IPS-15b (cell line): ENCODE results near the gene UAP1.
"Not testable (repeated sequence)": the region's sequence is repeated elsewhere in the genome, so short reads cannot be mapped to it uniquely, and the experiment has no call there.

Experiments
- H3K27me3 ChIP-seq: one replicate; pipeline ENCODE4 v1.6.1; 2013; ENCODE audit warnings: low read length; ENCODE audit not compliant: control insufficient read depth, insufficient read depth
- H3K36me3 ChIP-seq: one replicate; pipeline ENCODE4 v1.6.1; 2013; ENCODE audit warnings: low read length; ENCODE audit not compliant: control insufficient read depth, insufficient read depth
- H3K4me1 ChIP-seq: one replicate; pipeline ENCODE4 v1.6.1; 2013; ENCODE audit warnings: mild to moderate bottlenecking, low read length; ENCODE audit not compliant: control insufficient read depth, insufficient read depth
- H3K4me3 ChIP-seq: one replicate; pipeline ENCODE4 v1.5.1; 2013; ENCODE audit warnings: low read depth, low read length
- H3K9ac ChIP-seq: one replicate; pipeline ENCODE4 v1.6.1; 2013; ENCODE audit warnings: low read depth, mild to moderate bottlenecking, low read length
- H3K9me3 ChIP-seq: one replicate; pipeline ENCODE4 v1.6.1; 2013; ENCODE audit warnings: mild to moderate bottlenecking, low read length; ENCODE audit not compliant: control insufficient read depth, insufficient read depth

UAP1 gene

DNA sequence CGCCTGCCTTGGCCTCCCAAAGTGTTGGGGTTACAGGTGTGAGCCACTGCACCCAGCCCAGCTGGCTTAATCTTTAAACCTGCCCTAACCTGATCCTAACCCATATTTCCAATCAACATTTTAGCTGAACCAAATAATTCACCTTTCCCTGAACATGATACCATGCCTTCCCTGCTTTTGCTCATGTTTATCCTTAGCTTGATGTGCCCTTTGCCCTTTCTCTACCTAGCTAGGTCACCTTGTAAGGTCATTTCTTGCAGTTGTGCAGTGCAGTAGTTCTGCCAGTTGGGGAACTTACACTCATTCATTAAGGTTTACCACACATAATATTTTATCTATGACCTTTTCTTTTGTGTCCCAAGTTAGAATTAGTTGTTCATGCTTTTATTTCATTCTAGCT lies 5.3 kb downstream of the UAP1 start:
- no peaks in the 10 kb centered on the region for H3K4me1 ChIP-seq
- no peak overlapping the region for H3K9ac ChIP-seq
- H3K4me3 ChIP-seq: no peak overlapping the region
- no peaks in the 10 kb centered on the region for H3K9me3 ChIP-seq
- peaks cover 8% of the 10 kb centered on the region for H3K27me3 ChIP-seq
- H3K36me3 ChIP-seq: no peaks in the 10 kb centered on the region

- Histone ChIP-seq H3K27me3 (no peaks in the 10 kb centered on the region), H3K9ac (no peak overlapping the region), H3K36me3 (no peaks in the 10 kb centered on the region), H3K4me3 (no peak overlapping the region), H3K9me3 (no peaks in the 10 kb centered on the region), H3K4me1 (no peaks in the 10 kb centered on the region)
These were observed 7.3 kb downstream of the UAP1 start for GRCh38 chr1:162568802-162569201.

DNA sequence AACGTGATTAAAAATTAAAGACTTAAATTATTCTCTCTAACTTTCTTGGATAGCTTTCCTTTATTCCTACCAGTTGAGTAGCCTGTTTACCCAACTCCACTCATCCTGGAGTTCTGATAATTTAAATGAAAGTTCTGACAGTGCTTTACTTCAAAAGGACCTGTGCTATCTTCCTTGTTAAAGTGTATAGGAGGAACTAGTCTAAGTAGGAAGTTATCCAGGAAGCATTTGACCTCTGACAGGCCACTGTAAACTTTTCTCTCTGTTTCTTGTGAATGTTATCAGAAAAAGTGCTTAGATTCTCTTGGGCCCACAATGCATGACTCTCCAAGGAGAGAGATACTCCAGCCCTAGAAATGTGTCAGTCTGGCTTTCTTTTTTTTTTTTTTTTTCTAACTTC lies 9.2 kb downstream of the UAP1 start:
- no peaks in the 10 kb centered on the region for H3K4me1 ChIP-seq
- no peaks in the 10 kb centered on the region for H3K27me3 ChIP-seq
- H3K9ac ChIP-seq: no peak overlapping the region
- no peak overlapping the region for H3K4me3 ChIP-seq
- no peaks in the 10 kb centered on the region for H3K9me3 ChIP-seq
- no peaks in the 10 kb centered on the region for H3K36me3 ChIP-seq

GRCh38 chr1:162571121-162571520 lies 9.6 kb downstream of the UAP1 start:
- not testable (repeated sequence) for H3K36me3 ChIP-seq, H3K4me3 ChIP-seq, H3K9me3 ChIP-seq, H3K27me3 ChIP-seq, H3K9ac ChIP-seq, H3K4me1 ChIP-seq

DNA sequence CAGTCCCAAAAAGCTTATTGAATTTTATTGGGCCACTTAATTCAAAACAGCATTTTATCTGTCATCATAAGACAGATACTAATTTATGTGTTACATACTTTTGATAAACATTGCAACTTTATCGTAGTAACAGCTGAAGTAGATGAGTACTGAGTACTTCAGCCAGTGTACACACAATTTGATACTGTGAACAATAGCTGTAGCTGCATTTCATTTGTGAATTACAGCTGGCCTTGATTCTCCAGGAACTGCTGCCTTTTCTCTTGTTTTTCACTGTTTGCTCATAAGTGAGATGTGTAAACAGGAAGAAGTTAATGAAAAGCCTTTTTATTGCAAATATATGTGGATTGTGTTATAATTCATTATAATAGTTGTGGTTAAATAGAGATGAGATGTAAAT lies 10.2 kb downstream of the UAP1 start:
- no peaks in the 10 kb centered on the region for H3K4me1 ChIP-seq
- no peak overlapping the region for H3K9ac ChIP-seq
- no peaks in the 10 kb centered on the region for H3K9me3 ChIP-seq
- H3K4me3 ChIP-seq: no peak overlapping the region
- no peaks in the 10 kb centered on the region for H3K36me3 ChIP-seq
- H3K27me3 ChIP-seq: no peaks in the 10 kb centered on the region

DNA sequence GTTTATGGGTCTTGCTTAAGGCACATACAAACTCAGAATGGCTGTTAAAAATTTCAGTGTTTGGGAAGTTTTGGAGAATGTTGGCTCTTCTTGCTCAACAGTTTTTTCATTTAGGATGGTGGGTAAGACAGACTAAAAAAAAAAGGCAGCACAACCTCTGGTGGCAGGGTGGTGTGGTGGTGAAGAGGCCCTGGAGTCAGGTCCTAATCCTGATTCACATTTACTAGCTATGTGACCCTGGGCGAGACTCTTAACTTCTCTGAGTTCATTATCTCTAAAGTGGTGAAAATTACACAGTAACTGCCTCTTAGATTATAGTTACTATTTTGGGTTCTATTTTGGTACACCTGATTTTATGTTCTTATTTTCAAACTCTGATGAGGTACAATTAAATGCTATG lies 11.6 kb downstream of the UAP1 start:
- no peaks in the 10 kb centered on the region for H3K4me1 ChIP-seq
- no peak overlapping the region for H3K4me3 ChIP-seq
- H3K27me3 ChIP-seq: no peaks in the 10 kb centered on the region
- H3K9me3 ChIP-seq: no peaks in the 10 kb centered on the region
- no peak overlapping the region for H3K9ac ChIP-seq
- H3K36me3 ChIP-seq: no peaks in the 10 kb centered on the region

DNA sequence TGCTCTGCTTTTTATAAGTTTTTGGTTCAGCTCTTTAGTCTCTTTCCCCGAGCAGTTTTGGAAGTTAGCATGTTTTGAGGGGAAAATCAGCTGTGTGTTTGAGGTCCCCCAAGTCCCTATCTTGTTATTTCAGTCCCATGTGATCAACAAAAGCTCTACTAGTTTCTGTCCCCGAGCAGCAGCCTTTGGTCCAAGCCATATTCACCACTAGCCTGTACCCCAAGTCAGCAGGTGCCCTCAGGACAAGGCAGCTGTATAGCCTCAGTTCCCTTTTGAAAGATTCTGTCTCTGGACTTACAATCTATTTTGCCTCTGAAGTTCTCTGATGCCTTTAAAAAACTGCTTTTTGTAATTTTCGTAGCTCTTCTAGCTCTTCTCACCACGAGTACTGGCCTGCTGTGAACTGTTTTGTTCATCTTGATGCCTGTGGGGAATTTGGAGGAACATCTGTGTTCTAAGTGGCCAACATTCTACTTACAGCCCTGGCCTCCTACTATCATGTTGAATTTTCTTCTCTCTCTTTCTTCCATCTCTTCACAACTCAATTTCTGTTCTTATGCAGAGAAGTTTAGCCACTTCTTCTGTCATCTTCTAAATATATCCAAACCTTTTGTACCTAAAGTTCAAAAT lies 16.7 kb downstream of the UAP1 start:
- H3K36me3 ChIP-seq: no peaks in the 10 kb centered on the region

GRCh38 chr1:162578936-162579335 lies 17.4 kb downstream of the UAP1 start:
- H3K36me3 ChIP-seq: no peaks in the 10 kb centered on the region
- H3K9me3 ChIP-seq: no peaks in the 10 kb centered on the region
- no peak overlapping the region for H3K4me3 ChIP-seq

More for the DNA sequence above, 16.7 kb downstream of the UAP1 start:
- Histone ChIP-seq H3K4me3 (no peak overlapping the region), H3K27me3 (no peaks in the 10 kb centered on the region), H3K9me3 (no peaks in the 10 kb centered on the region), H3K4me1 (no peaks in the 10 kb centered on the region), H3K9ac (no peak overlapping the region)

DNA sequence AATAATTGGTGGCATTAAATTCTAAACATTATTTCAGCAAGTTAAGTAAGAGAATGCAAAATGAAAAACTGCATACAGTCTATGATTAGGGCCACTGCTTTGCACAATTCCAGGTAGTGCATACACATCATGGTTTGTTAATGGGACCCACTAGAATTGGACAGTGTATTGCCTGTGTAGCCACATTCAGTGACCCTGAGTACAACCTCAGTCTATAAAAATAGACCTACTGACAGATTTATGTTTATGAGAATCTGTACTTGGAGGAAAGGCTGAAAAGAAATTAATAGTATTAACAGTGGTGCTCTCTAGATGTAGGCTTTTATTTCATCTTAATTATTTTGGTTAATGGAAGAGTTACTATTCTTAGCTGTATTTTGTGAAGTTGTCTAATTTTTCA lies 18.8 kb downstream of the UAP1 start:
- Histone ChIP-seq H3K36me3 (no peaks in the 10 kb centered on the region), H3K4me1 (no peaks in the 10 kb centered on the region), H3K27me3 (no peaks in the 10 kb centered on the region), H3K9ac (no peak overlapping the region), H3K9me3 (no peaks in the 10 kb centered on the region), H3K4me3 (no peak overlapping the region)

More at GRCh38 chr1:162578936-162579335, 17.4 kb downstream of the UAP1 start:
- H3K9ac ChIP-seq: no peak overlapping the region
- no peaks in the 10 kb centered on the region for H3K27me3 ChIP-seq
- H3K4me1 ChIP-seq: no peaks in the 10 kb centered on the region

DNA sequence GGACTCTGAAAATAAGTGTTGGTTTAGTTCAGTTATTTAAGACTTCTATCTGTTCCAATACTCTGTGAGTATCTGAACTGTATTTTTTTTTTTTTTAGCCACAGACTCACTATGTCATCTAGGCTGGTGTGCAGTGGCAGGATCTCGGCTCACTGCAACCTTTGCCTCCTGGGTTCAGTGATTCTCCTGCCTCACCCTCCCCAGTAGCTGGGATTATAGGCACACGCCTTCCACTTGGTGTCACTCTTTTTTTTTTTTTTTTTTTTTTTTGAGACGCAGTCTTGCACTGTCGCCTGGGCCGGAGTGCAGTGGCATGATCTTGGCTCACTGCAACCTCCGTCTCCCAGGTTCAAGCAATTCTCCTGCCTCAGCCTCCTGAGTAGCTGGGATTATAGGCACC lies 21.4 kb downstream of the UAP1 start:
- H3K9ac ChIP-seq, H3K4me1 ChIP-seq, H3K9me3 ChIP-seq, H3K36me3 ChIP-seq, H3K4me3 ChIP-seq, H3K27me3 ChIP-seq: not testable (repeated sequence)

DNA sequence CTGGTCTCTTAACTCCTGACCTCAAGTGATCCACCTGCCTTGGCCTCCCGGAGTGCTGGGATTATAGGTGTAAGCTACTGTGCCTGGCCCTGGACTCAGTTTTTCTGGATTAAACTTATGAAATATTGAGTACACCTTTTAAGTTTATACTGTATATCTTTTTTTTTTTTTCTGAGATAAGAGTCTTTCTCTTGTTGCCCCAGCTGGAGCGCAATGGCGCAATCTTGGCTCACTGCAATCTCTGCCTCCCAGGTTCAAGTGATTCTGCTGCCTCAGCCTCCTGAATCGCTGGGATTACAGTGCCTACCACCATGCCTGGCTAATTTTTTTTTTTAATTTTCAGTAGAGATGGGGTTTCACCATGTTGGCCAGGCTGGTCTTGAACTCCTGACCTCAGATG lies 23.6 kb downstream of the UAP1 start:
- H3K9me3 ChIP-seq, H3K4me1 ChIP-seq, H3K9ac ChIP-seq, H3K36me3 ChIP-seq, H3K4me3 ChIP-seq, H3K27me3 ChIP-seq: not testable (repeated sequence)

DNA sequence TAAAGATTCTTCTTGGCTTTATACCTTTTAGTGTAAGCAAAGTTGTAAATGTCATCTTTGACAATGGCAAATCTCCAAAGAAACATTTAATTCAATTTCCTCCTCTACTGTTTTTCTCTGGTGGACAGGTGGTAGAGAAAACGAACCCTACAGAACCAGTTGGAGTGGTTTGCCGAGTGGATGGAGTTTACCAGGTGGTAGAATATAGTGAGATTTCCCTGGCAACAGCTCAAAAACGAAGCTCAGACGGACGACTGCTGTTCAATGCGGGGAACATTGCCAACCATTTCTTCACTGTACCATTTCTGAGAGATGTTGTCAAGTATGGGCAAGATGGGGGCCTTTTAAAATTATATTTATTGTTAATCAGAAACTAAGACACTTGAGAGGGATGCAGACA lies 25.8 kb downstream of the UAP1 start:
- H3K27me3 ChIP-seq: no peaks in the 10 kb centered on the region
- H3K4me3 ChIP-seq: no peak overlapping the region
- no peaks in the 10 kb centered on the region for H3K4me1 ChIP-seq
- no peak overlapping the region for H3K9ac ChIP-seq
- H3K9me3 ChIP-seq: no peaks in the 10 kb centered on the region
- peaks cover 4% of the 10 kb centered on the region for H3K36me3 ChIP-seq
